BJ (cell line): ENCODE results near the gene DACH2. TPM values are rescaled to one million over a fixed set of nuclear protein-coding genes. Genes with fewer than 3 reads are reported as not detected.

Experiments used
- CTCF ChIA-PET: fragments of 350-600 bp; formaldehyde crosslinking; extraction: SDS; loops from one replicate; lab custom pipeline; 2021; ENCODE audit warnings: antibody characterized with exemption, inconsistent platforms; lab: Yijun Ruan, JAX
- POLR2A ChIA-PET: fragments of 300-600 bp; sonication (Branson Sonifier 250); formaldehyde crosslinking; extraction: SDS; loops from one replicate; lab custom pipeline; 2021; ENCODE audit warnings: antibody characterized with exemption; lab: Charles Lee
- DNase-seq: peaks from one replicate; pipeline ENCODE4 v3.0.0-alpha.2; 2011; ENCODE audit warnings: low read depth
- H3K27me3 ChIP-seq: 2 replicates; pipeline ENCODE4 v1.6.0; 2011; ENCODE audit warnings: low read length; ENCODE audit not compliant: control insufficient read depth, insufficient read depth
- H3K36me3 ChIP-seq: 2 replicates; pipeline ENCODE4 v1.5.1; 2011; ENCODE audit warnings: low read length; ENCODE audit not compliant: control insufficient read depth, insufficient read depth
- H3K4me3 ChIP-seq: 2 replicates; pipeline ENCODE4 v1.5.1; 2011; ENCODE audit warnings: low read depth, mild to moderate bottlenecking, control low read depth, low read length
- polyA plus RNA-seq: library from polyadenylated mRNA; depleted of rRNA; stranded (reverse); fragments of >200 nt; gene quantifications from 2 replicates; pipeline ENCODE4 v1.2.3, GENCODE V29; 2011
- TF ChIP-seq, protein P1 (sequence below): IDR thresholded peaks from 2 replicates; pipeline ENCODE4 v1.5.1; 2011; ENCODE audit warnings: low read depth, mild to moderate bottlenecking, control low read depth, inconsistent platforms, low read length, moderate library complexity; ENCODE audit not compliant: insufficient read depth

DACH2 gene
- polyA plus RNA-seq, 1 experiment, result not detected

DNA sequence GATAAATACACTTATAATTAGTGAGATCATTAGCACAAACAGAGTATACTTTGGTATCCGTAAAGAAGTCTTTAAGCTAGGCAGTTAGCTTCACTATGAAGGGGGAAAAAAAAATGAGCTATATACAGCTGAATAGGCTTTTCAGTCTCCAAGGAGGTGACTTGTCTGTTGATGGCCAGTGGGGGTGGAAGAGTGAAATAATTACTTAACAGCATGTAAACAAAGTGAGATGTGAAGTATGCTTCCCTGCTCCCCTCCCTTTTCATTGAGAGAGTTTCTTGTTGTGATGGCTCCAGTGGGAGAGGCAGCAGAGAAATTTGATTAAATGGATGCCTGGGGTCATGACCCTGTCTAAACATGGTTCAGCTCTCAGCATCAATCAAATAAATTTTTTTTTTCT lies 180.9 kb downstream of the DACH2 start:
- TF ChIP-seq, protein P1, sequence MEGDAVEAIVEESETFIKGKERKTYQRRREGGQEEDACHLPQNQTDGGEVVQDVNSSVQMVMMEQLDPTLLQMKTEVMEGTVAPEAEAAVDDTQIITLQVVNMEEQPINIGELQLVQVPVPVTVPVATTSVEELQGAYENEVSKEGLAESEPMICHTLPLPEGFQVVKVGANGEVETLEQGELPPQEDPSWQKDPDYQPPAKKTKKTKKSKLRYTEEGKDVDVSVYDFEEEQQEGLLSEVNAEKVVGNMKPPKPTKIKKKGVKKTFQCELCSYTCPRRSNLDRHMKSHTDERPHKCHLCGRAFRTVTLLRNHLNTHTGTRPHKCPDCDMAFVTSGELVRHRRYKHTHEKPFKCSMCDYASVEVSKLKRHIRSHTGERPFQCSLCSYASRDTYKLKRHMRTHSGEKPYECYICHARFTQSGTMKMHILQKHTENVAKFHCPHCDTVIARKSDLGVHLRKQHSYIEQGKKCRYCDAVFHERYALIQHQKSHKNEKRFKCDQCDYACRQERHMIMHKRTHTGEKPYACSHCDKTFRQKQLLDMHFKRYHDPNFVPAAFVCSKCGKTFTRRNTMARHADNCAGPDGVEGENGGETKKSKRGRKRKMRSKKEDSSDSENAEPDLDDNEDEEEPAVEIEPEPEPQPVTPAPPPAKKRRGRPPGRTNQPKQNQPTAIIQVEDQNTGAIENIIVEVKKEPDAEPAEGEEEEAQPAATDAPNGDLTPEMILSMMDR, result no peak
- POLR2A ChIA-PET, result no interaction called here
- no peak overlapping the region for H3K4me3 ChIP-seq
- DNase-seq, result no peak
- H3K27me3 ChIP-seq, result no peaks in the 10 kb centered on the region
- no peaks in the 10 kb centered on the region for H3K36me3 ChIP-seq
- CTCF ChIA-PET, result no interaction called here

DNA sequence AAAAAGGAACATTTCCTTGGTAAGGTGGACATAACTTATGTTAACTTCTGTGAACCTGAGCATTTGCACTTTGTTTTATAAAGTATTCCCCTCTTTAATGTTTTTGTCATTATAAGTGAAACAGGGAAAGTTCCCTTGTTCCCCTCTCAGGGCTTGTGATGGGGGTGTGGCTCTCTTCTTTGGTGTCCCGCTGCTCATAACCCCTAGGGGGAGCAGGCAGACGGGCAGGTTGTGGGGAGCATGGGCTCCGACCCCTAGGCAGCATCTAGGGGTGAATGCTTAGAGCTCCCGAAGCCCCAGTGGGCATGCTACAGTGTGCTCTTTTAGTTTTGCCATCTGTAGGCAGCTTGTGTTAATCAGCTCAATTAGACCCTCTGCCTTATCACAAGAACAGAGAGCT lies 200.4 kb downstream of the DACH2 start:
- ChIA-PET CTCF (no interaction called here), POLR2A (interaction anchor here (0.6 kb wide), 1 partner anchor 9 kb away, joined by 3 read pairs; no protein-coding TSS in a partner anchor)
- Histone ChIP-seq H3K27me3 (no peaks in the 10 kb centered on the region), H3K4me3 (no peak overlapping the region), H3K36me3 (no peaks in the 10 kb centered on the region)
- TF ChIP-seq, protein P1, result no peak
- DNase-seq, result no peak

DNA sequence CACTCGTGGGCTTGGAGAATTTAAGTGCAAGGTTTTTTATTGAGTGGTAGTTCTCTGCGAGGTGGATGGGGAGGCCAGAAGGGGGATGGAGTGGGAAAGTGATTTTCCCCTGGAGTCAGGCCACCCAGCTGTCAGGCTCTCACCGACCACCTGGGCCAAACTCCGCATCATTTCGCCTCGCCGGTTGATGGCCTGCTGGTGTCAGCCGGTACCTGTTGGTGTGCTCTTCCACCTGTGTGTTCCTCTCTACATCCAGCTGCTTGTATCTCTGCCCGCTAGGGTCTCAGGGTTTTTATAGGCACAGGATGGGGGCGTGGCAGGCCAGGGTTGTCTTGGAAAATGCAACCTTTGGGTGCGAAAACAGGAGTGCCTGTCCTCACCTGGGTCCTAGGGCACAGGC lies 200.9 kb downstream of the DACH2 start:
- ChIA-PET CTCF (no interaction called here), POLR2A (interaction anchor here (0.6 kb wide), 1 partner anchor 9 kb away, joined by 3 read pairs; no protein-coding TSS in a partner anchor)
- Histone ChIP-seq H3K27me3 (no peaks in the 10 kb centered on the region), H3K36me3 (no peaks in the 10 kb centered on the region), H3K4me3 (no peak overlapping the region)
- DNase-seq, result no peak
- TF ChIP-seq, protein P1, result no peak

DNA sequence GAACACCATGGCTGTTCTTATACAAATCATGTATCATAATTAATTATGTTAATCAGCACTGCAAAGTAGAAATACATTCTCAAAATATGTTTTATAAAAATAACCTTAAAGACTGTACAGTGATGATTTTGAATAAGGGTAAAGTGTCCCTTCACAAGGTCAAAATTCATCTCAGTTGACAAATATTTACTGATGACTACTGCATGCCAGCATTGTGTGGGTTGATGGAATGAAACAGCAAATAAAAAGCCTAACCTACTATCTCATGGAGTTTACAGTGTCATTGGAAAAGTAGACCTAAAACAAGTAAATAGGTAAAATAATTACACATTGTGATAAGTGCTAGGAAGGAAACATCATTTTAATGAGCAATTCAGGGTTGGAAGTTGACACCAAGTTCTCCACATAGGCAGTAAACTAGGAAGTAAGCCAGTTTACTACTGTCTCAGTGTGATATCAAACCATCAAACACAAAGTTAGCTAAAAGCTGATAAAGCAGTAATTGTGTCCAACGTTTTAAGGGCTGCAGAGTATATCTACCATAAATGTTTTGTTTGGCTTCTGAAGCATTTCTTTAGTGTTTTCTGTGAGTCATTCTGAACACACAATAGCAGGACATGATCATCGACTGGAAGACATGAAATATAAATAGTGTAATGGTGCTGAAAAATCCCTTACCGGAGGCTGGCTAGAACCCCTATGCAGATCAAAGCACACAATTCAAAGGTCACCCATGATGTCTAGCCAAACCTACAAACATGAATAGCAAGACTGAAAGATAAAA lies 221.8 kb downstream of the DACH2 start:
- TF ChIP-seq, protein P1, result no peak

DNA sequence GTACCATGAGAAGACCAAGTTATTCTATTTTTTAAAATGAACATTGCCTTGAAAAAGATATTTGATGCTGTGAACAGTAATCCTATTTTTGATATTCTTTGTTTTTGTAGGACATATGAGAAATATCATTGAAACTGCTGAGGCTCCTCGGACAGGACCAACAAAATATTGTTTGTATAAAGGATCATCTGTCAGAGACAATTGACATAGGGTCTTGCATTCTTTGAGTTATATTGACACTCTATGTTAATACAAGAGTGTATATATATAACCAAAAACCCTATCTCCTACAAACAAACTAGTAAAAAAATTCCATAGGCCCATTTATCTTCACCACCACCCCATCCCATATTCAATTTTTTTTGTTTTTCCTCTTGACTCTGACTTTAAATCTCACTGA lies 222.7 kb downstream of the DACH2 start:
- DNase-seq, result no peak
- CTCF ChIA-PET, result no interaction called here
- Histone ChIP-seq H3K4me3 (no peak overlapping the region), H3K27me3 (no peaks in the 10 kb centered on the region), H3K36me3 (no peaks in the 10 kb centered on the region)
- POLR2A ChIA-PET, result no interaction called here
- TF ChIP-seq, protein P1, result no peak

More for the DNA sequence above, 221.8 kb downstream of the DACH2 start:
- ChIA-PET CTCF (no interaction called here), POLR2A (no interaction called here)
- no peaks in the 10 kb centered on the region for H3K36me3 ChIP-seq
- H3K4me3 ChIP-seq, result no peak overlapping the region
- H3K27me3 ChIP-seq, result no peaks in the 10 kb centered on the region
- DNase-seq, result no peak
